GM12872 (cell line): ENCODE data around the gene DHRS9.

Source experiments
- CTCF ChIP-seq: IDR thresholded peaks from 3 replicates; pipeline ENCODE4 v1.5.1; 2011; ENCODE audit warnings: low read depth, mild to moderate bottlenecking, low read length, moderate library complexity; ENCODE audit not compliant: insufficient read depth

Gene DHRS9

GRCh38 chr2:169069341-169069740 lies at the start of gene DHRS9:
Gene DHRS9 (plus strand): TSS chr2:169069563. CDS start chr2:169081582, 12,019 bp downstream.
- no peak for TF ChIP-seq CTCF

- TF ChIP-seq CTCF = no peak
These were observed 46.2 kb upstream of the DHRS9 start for GRCh38 chr2:169023161-169023560.

- no peak for TF ChIP-seq CTCF
These were observed 43.3 kb upstream of the DHRS9 start for GRCh38 chr2:169026056-169026455.

GRCh38 chr2:169027234-169027633 lies 42.1 kb upstream of the DHRS9 start:
- no peak for TF ChIP-seq CTCF

GRCh38 chr2:169029341-169029740 lies 40.0 kb upstream of the DHRS9 start:
- TF ChIP-seq CTCF = no peak

- TF ChIP-seq CTCF = no peak
These were observed 38.2 kb upstream of the DHRS9 start, which contains the start of gene ABCB11 for GRCh38 chr2:169031202-169031601. Gene ABCB11 (minus strand): TSS chr2:169031324. CDS start chr2:169018125, 13,199 bp downstream.

- TF ChIP-seq CTCF = no peak
These were observed 35.1 kb upstream of the DHRS9 start for GRCh38 chr2:169034256-169034655.
